GM12878 (cell line): ENCODE data around the gene LUZP2. TPM values are rescaled to one million over a fixed set of nuclear protein-coding genes. Genes with fewer than 3 reads are reported as not detected.

ENCODE experiments used
- ATAC-seq: fragments of 200-7000 bp; cut with Tn5 transposase; 3 replicates; pipeline ENCODE4 v1.9.1; 2020; ENCODE audit warnings: mild to moderate bottlenecking, moderate library complexity
- BruUV-seq: library from RNA; stranded (reverse); fragments of 400-500 nt; replicated peaks from 2 replicates; lab custom pipeline; 2021; lab: Mats Ljungman, UMichigan
- CTCF ChIA-PET: fragments of 300-600 bp; sonication (Branson Sonifier 250); formaldehyde crosslinking; extraction: SDS; loops from one replicate; lab custom pipeline; 2021; ENCODE audit warnings: inconsistent platforms; lab: Yijun Ruan, JAX
- POLR2A ChIA-PET: fragments of 350-600 bp; formaldehyde crosslinking; extraction: SDS; loops from one replicate; lab custom pipeline; 2021; ENCODE audit warnings: inconsistent platforms; lab: Charles Lee
- RAD21 ChIA-PET: fragments of 300-600 bp; sonication (Branson Sonifier 250); formaldehyde crosslinking; loops from one replicate; lab custom pipeline; 2023; ENCODE audit warnings: antibody characterized with exemption; ENCODE audit not compliant: unreplicated experiment; lab: Charles Lee
- SMC1A ChIA-PET: fragments of 300-600 bp; sonication (Branson Sonifier 250); formaldehyde crosslinking; loops from one replicate; lab custom pipeline; 2023; ENCODE audit not compliant: unreplicated experiment, uncharacterized antibody; lab: Charles Lee
- DNase-seq: peaks from one replicate; pipeline ENCODE4 v3.0.0-alpha.2; 2011; ENCODE audit warnings: low read depth, low spot score
- FAIRE-seq: peaks from 3 replicates; lab custom pipeline; 2011; peaks lifted over from hg19 to GRCh38; lab: Jason Lieb, UNC
- H2AFZ ChIP-seq: 2 replicates; pipeline ENCODE4 v1.6.0; 2011; ENCODE audit warnings: low read depth, low read length, control low read depth; ENCODE audit not compliant: control insufficient read depth
- H3K27ac ChIP-seq: 2 replicates; pipeline ENCODE4 v1.5.1; 2011; ENCODE audit warnings: control low read depth; ENCODE audit not compliant: control insufficient read depth, insufficient read depth
- H3K27me3 ChIP-seq, 2 experiments: replicated peaks in 1 of 2; 2 replicates each; pipeline versions ENCODE4 v1.6.0 to v1.6.1; 2011; ENCODE audit warnings: low read length in 1 of 2; ENCODE audit not compliant: control insufficient read depth in 2 of 2, insufficient read depth in 2 of 2
- H3K36me3 ChIP-seq, 2 experiments: 2 replicates each; pipeline ENCODE4 v1.5.1; 2011; ENCODE audit warnings: low read length in 1 of 2; ENCODE audit not compliant: control insufficient read depth in 2 of 2, insufficient read depth in 2 of 2
- H3K4me1 ChIP-seq: 2 replicates; pipeline ENCODE4 v1.6.1; 2011; ENCODE audit warnings: mild to moderate bottlenecking, low read length, moderate library complexity, mixed read lengths; ENCODE audit not compliant: control insufficient read depth, insufficient read depth
- H3K4me2 ChIP-seq: 2 replicates; pipeline ENCODE4 v1.6.0; 2011; ENCODE audit warnings: control low read depth; ENCODE audit not compliant: control insufficient read depth, insufficient read depth
- H3K4me3 ChIP-seq: fragments of 200-600 bp; sonication (generic); 2 replicates; pipeline ENCODE4 v1.5.1; 2016
- H3K79me2 ChIP-seq: 2 replicates; pipeline ENCODE4 v1.6.0; 2011; ENCODE audit warnings: low read length; ENCODE audit not compliant: control insufficient read depth, insufficient read depth
- H3K9ac ChIP-seq: 2 replicates; pipeline ENCODE4 v1.8.0; 2011; ENCODE audit warnings: low read length, control low read depth, mixed read lengths; ENCODE audit not compliant: control insufficient read depth, insufficient read depth
- H3K9me3 ChIP-seq: replicated peaks from 3 replicates; pipeline ENCODE4 v1.5.1; 2011; ENCODE audit warnings: mild to moderate bottlenecking, low read length; ENCODE audit not compliant: control insufficient read depth, insufficient read depth
- H4K20me1 ChIP-seq: 2 replicates; pipeline ENCODE4 v1.6.0; 2011; ENCODE audit not compliant: control insufficient read depth, insufficient read depth
- ASH2L ChIP-seq: fragments of 300-600, 200-600 bp; sonication (generic); IDR thresholded peaks from 2 replicates; pipeline ENCODE4 v1.6.1; 2017; ENCODE audit warnings: low read depth, mild to moderate bottlenecking, borderline replicate concordance
- CUX1 ChIP-seq: IDR thresholded peaks from 2 replicates; pipeline ENCODE4 v1.6.1; 2012; ENCODE audit warnings: improper control_type of control experiment, low read depth, low read length; ENCODE audit not compliant: insufficient replicate concordance
- GABPA ChIP-seq: IDR thresholded peaks from 2 replicates; pipeline ENCODE4 v1.6.1; 2014; ENCODE audit warnings: antibody characterized with exemption, low read depth, mild to moderate bottlenecking, inconsistent platforms
- POLR2AphosphoS2 ChIP-seq: IDR thresholded peaks from 2 replicates; pipeline ENCODE4 v1.6.1; 2011; ENCODE audit warnings: low read depth, mild to moderate bottlenecking, low read length, improper control_type of control experiment, moderate library complexity
- SUPT20H ChIP-seq: IDR thresholded peaks from 2 replicates; pipeline ENCODE4 v1.6.1; 2011; ENCODE audit warnings: low read depth, mild to moderate bottlenecking, low read length, moderate library complexity, borderline replicate concordance; ENCODE audit not compliant: control insufficient read depth
- YBX1 ChIP-seq: fragments of 450-650 bp; IDR thresholded peaks from 2 replicates; pipeline ENCODE4 v1.6.1; 2016; ENCODE audit warnings: antibody characterized with exemption
- YY1 ChIP-seq: IDR thresholded peaks from 2 replicates; pipeline ENCODE4 v1.6.1; 2011; ENCODE audit warnings: low read depth, mild to moderate bottlenecking, low read length
- WGBS: methylation state at CpG from one replicate; pipeline ENCODE4 v1.1.6; 2016; ENCODE audit warnings: low lambda C conversion rate; ENCODE audit not compliant: insufficient replicate concordance, insufficient coverage; ENCODE audit errors: missing lambda C conversion rate; 5-methylcytosine and 5-hydroxymethylcytosine counted together
- in situ Hi-C: fragments of 300-500 bp; cut with MboI; formaldehyde crosslinking; loops from 9 replicates; pipeline ENCODE4 v1.14.3; 2018; ENCODE audit warnings: mixed read lengths
- intact Hi-C: fragments of 100-400 bp; cut with micrococcal nuclease; formaldehyde crosslinking; loops from one replicate; pipeline ENCODE4 v1.14.2; 2022; ENCODE audit not compliant: unreplicated experiment
- polyA plus RNA-seq, 11 experiments: library from polyadenylated mRNA; depleted of rRNA in 4 of 11; unstranded in 6 of 11; stranded (reverse) in 5 of 11; fragments of >200 nt; fragmentation: Nextera tagmentation in 4 of 11; fragmentation: Illumina TruSeq in 1 of 11; extraction: Ambion mirVana in 4 of 11; extraction: Trizol in 1 of 11; gene quantifications; 1 replicate in 1 of 11; 2 replicates in 10 of 11; pipeline versions ENCODE4 v1.2.1 to v1.2.3, GENCODE V29; 2011 to 2016; ENCODE audit warnings: inconsistent platforms in 2 of 11, missing spikeins in 2 of 11, low read depth in 1 of 11
- total RNA-seq, 4 experiments: library from RNA; depleted of rRNA in 3 of 4; stranded (reverse); fragments of >200 nt in 3 of 4; fragmentation: Illumina TruSeq in 1 of 4; extraction: Trizol in 1 of 4; gene quantifications; 2 replicates each; pipeline versions ENCODE4 v1.2.1 to v1.2.3, GENCODE V29; 2013 to 2021

The LUZP2 gene
- total and polyA plus RNA-seq, 10 of the 15 experiments (the other 5 are each of a cell fraction or from before 2014, with no cell fraction given), result not detected

DNA sequence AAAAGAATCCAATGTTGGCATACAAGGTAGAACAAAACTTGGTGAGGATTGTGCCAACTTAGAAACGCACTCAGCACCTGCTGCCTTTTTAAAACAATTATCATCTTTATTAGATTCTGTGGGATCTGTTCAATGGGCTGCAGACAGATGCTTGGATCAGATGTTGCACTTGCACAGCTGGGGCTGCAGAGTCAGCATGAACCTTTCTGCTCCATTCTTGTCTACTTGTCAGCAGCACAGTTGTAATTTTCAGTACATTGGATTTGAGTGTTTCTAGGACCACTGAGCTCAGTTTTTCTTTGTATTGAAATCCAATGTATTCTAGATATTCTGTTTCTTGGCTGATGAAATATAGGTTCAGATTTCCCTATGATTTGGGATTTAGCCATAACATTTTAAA is 164.5 kb downstream of the LUZP2 start:
- TF ChIP-seq GABPA, result no peak
- no peak for TF ChIP-seq POLR2AphosphoS2
- no peak for TF ChIP-seq YBX1
- no peak for TF ChIP-seq ASH2L
- no peak for TF ChIP-seq YY1
- TF ChIP-seq CUX1, result no peak
- TF ChIP-seq SUPT20H, result no peak
- ChIA-PET POLR2A (no interaction called here), CTCF (no interaction called here), SMC1A (interaction anchor here (1.2 kb wide), 1 partner anchor 8 kb away, joined by 3 read pairs; no protein-coding TSS in a partner anchor), RAD21 (no interaction called here)
- no peak overlapping the region for H3K4me2 ChIP-seq
- H3K9ac ChIP-seq, result no peak overlapping the region
- WGBS, result 7% methylated on average over 1 of the region's 1 CpG
- in situ Hi-C loops, result no loop called here
- H2AFZ ChIP-seq, result no peak overlapping the region
- H3K27me3 ChIP-seq, result no peaks in the 10 kb centered on the region
- H3K4me3 ChIP-seq, result no peak overlapping the region
- FAIRE-seq (no peak), DNase-seq (no peak), ATAC-seq (no peak)
- intact Hi-C loops, result no loop called here
- H3K4me1 ChIP-seq, result no peaks in the 10 kb centered on the region
- no peaks in the 10 kb centered on the region for H3K36me3 ChIP-seq
- BruUV-seq, result no TSS peak
- no peak overlapping the region for H3K27ac ChIP-seq
- no peaks in the 10 kb centered on the region for H3K9me3 ChIP-seq
- H4K20me1 ChIP-seq, result no peaks in the 10 kb centered on the region
- no peaks in the 10 kb centered on the region for H3K79me2 ChIP-seq
